ENCODE results near the gene LRRC8B. TPM values are rescaled to one million over a fixed set of nuclear protein-coding genes. Genes with fewer than 3 reads are reported as not detected.

Gene LRRC8B
- total RNA-seq, 4 donors from 2014 or later, result 7.0 to 10.5 (median 8.7) TPM

DNA sequence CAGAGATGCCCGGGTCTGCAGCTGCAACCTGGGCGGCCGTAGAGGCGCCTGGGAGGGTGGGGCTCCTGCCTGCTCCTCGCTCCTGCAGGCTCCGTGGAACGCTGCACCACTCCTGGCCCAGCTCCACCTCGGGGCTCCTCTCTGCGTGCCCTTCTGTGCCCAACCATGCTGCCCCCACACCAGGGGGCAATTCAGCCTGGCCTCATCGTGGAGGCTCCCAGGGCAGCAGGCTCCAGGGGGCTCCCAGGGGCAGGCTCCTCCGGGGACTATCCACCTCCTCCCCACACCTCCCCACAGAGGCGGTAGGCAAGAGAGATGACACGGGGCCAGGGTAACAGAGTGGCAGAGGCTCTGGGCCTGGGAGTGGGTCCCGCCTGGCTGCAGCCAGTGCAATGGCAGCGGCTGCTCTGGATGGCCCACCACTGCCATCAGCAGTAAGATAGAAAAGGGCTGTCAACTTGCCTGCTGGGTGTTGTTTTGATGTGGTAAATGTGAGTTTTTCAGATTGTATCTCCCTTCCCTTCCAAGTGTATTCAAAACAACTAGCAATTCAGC lies 85.9 kb downstream of the LRRC8B start:
- no peaks in the 10 kb centered on the region for H3K4me1 ChIP-seq
- TF ChIP-seq EP300 (IDR thresholded peaks at IDR 0.05; ENCODE audit: low read depth) (no peak), POLR2A (IDR thresholded peaks at IDR 0.05) (no peak), POLR2AphosphoS5 (IDR thresholded peaks at IDR 0.05) (no peak)
- TF ChIP-seq, protein P1, sequence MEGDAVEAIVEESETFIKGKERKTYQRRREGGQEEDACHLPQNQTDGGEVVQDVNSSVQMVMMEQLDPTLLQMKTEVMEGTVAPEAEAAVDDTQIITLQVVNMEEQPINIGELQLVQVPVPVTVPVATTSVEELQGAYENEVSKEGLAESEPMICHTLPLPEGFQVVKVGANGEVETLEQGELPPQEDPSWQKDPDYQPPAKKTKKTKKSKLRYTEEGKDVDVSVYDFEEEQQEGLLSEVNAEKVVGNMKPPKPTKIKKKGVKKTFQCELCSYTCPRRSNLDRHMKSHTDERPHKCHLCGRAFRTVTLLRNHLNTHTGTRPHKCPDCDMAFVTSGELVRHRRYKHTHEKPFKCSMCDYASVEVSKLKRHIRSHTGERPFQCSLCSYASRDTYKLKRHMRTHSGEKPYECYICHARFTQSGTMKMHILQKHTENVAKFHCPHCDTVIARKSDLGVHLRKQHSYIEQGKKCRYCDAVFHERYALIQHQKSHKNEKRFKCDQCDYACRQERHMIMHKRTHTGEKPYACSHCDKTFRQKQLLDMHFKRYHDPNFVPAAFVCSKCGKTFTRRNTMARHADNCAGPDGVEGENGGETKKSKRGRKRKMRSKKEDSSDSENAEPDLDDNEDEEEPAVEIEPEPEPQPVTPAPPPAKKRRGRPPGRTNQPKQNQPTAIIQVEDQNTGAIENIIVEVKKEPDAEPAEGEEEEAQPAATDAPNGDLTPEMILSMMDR (IDR thresholded peaks at IDR 0.05), result no peak
- no peak overlapping the region for H3K27ac ChIP-seq
- in situ Hi-C loops (cut with MboI; ENCODE audit: low pct_ligation_motif_present in 1 of 4, low pct_unique_long_range_greater_than_20kb in 1 of 4, low sequenced_read_pairs in 3 of 4), result no loop called here
- H3K4me3 ChIP-seq, result no peak overlapping the region
- H3K9me3 ChIP-seq, result no peaks in the 10 kb centered on the region
- WGBS, 2 donors (ENCODE audit: low coverage in 1 of 2), result 81% methylated on average over 14 of the region's 15 CpGs; no CpG with 5 or more reads in 1 of the 2 donors
- DNase-seq, result no peak
- intact Hi-C loops (cut with DNase I; ENCODE audit: low total_unique reads), result no loop called here
- H3K36me3 ChIP-seq, result no peaks in the 10 kb centered on the region
- no peaks in the 10 kb centered on the region for H3K27me3 ChIP-seq

GRCh38 chr1:89611721-89612120 lies 87.1 kb downstream of the LRRC8B start:
- Histone ChIP-seq H3K27ac (no peak overlapping the region), H3K4me3 (no peak overlapping the region), H3K27me3 (no peaks in the 10 kb centered on the region), H3K36me3 (no peaks in the 10 kb centered on the region), H3K4me1 (no peaks in the 10 kb centered on the region), H3K9me3 (no peaks in the 10 kb centered on the region)
- in situ Hi-C loops (cut with MboI; ENCODE audit: low pct_ligation_motif_present in 1 of 4, low pct_unique_long_range_greater_than_20kb in 1 of 4, low sequenced_read_pairs in 3 of 4), result no loop called here
- intact Hi-C loops (cut with DNase I; ENCODE audit: low total_unique reads), result no loop called here
- TF ChIP-seq EP300 (IDR thresholded peaks at IDR 0.05; ENCODE audit: low read depth) (no peak), POLR2AphosphoS5 (IDR thresholded peaks at IDR 0.05) (no peak)
- DNase-seq, result no peak
- 62 to 100% methylated on average over 1 of the region's 1 CpG for WGBS, 2 donors (ENCODE audit: low coverage in 1 of 2)

DNA sequence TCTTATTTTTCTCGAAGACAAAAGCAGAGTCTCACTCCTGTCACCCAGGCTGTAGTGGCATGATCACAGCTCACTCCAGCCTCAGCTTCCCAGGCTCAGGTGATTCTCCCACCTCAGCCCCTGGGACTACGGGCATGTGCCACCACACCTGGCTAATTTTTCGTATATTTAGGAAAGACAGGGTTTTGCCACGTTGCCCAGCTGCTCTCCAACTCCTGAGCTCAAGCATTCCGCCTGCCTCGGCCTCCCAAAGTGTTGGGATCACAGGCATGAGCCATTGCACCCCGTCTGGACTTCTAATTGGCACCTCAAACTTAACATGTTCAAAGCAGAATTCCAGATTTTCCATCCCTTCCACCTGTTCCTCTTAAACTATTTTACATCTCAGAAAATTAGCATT lies 89.3 kb downstream of the LRRC8B start:
- H3K27ac ChIP-seq, result no peak overlapping the region
- H3K36me3 ChIP-seq, result no peaks in the 10 kb centered on the region
- no peak overlapping the region for H3K4me3 ChIP-seq
- DNase-seq, result no peak
- intact Hi-C loops (cut with DNase I; ENCODE audit: low total_unique reads), result no loop called here
- WGBS, 2 donors (ENCODE audit: low coverage in 1 of 2), result 88 to 100% methylated on average over 1 to 7 of the region's 7 CpGs
- no peaks in the 10 kb centered on the region for H3K27me3 ChIP-seq
- no peaks in the 10 kb centered on the region for H3K9me3 ChIP-seq
- in situ Hi-C loops (cut with MboI; ENCODE audit: low pct_ligation_motif_present in 1 of 4, low pct_unique_long_range_greater_than_20kb in 1 of 4, low sequenced_read_pairs in 3 of 4), result no loop called here
- TF ChIP-seq POLR2A (IDR thresholded peaks at IDR 0.05), result no peak
- H3K4me1 ChIP-seq, result no peaks in the 10 kb centered on the region

DNA sequence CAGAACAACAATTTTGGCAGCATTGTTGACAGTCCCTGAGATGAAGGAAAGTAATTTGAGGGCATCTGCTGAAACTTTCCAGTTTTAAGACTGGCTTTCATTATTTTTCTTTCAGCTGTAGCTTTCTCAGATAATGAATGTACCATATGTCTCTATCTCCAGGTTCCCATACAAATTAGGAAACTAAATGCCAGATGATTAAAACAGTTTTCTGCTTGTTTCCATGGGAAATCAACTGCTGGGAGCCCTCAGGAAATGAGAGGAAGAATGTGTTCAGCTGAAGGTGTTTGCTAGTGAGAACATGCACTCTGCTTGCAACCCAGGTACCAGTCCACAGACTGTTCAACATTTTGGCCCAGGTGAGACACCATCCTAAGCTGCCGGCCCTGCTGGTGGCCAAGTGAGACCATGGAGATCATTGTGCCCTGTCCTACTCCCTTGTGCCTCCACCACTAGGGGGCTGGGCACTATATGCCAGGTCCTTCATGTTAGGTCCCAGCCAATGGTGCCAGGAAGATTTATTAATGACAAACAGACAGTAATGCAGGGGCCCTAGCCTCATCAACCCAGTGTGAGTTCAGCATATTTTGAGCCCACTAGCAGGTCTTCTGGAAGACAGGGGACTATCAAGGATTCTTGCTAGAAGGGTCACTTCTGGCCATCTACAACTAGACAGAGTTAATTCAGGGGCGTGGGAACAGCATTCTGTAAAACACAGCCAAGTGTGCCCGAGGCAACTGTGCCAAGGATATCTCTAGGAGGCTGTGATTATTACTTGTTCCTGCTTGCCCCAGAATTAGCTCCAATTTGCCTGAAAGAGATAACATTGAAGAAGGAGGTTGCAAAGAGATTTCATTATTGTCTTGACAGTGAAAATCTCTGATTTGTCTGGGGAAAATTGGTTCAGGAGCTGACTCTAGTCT lies 91.3 kb downstream of the LRRC8B start:
- no peaks in the 10 kb centered on the region for H3K4me1 ChIP-seq
- H3K4me3 ChIP-seq, result no peak overlapping the region
- in situ Hi-C loops (cut with MboI; ENCODE audit: low pct_ligation_motif_present in 1 of 4, low pct_unique_long_range_greater_than_20kb in 1 of 4, low sequenced_read_pairs in 3 of 4) (no loop called here), intact Hi-C loops (cut with DNase I; ENCODE audit: low total_unique reads) (no loop called here)
- WGBS, 2 donors (ENCODE audit: low coverage in 1 of 2), result 79% methylated on average over 3 of the region's 3 CpGs; no CpG with 5 or more reads in 1 of the 2 donors
- peak; percentile 30 for DNase-seq
- no peak overlapping the region for H3K27ac ChIP-seq
- no peaks in the 10 kb centered on the region for H3K36me3 ChIP-seq
- no peak for TF ChIP-seq EP300 (IDR thresholded peaks at IDR 0.05; ENCODE audit: low read depth)
- TF ChIP-seq, protein P1 (IDR thresholded peaks at IDR 0.05), result peak in 4 of 5 experiments; percentile 15 to 37 (median 20)
- no peaks in the 10 kb centered on the region for H3K27me3 ChIP-seq
- H3K9me3 ChIP-seq, result no peaks in the 10 kb centered on the region

GRCh38 chr1:89616844-89617627 lies 92.4 kb downstream of the LRRC8B start:
- Histone ChIP-seq H3K27ac (no peak overlapping the region), H3K9me3 (no peaks in the 10 kb centered on the region), H3K27me3 (no peaks in the 10 kb centered on the region), H3K36me3 (no peaks in the 10 kb centered on the region), H3K4me3 (no peak overlapping the region), H3K4me1 (no peaks in the 10 kb centered on the region)
- intact Hi-C loops (cut with DNase I; ENCODE audit: low total_unique reads) (no loop called here), in situ Hi-C loops (cut with MboI; ENCODE audit: low pct_ligation_motif_present in 1 of 4, low pct_unique_long_range_greater_than_20kb in 1 of 4, low sequenced_read_pairs in 3 of 4) (no loop called here)
- 92 to 93% methylated on average over 2 of the region's 2 CpGs for WGBS, 2 donors (ENCODE audit: low coverage in 1 of 2)
- TF ChIP-seq POLR2A (IDR thresholded peaks at IDR 0.05) (no peak), POLR2AphosphoS5 (IDR thresholded peaks at IDR 0.05) (no peak), EP300 (IDR thresholded peaks at IDR 0.05; ENCODE audit: low read depth) (no peak)
- TF ChIP-seq, protein P1 (IDR thresholded peaks at IDR 0.05), result no peak
- no peak for DNase-seq
